Uterus (tissue), 2 donors: ENCODE measurements around the gene GPR148.

Experiments used
- POLR2A ChIP-seq, 2 donors: fragments of 450-650 bp; IDR thresholded peaks; one replicate each; pipeline ENCODE4 v1.6.1; 2016; ENCODE audit warnings: antibody characterized with exemption in 2 of 2, mild to moderate bottlenecking in 1 of 2, moderate library complexity in 1 of 2
- TF ChIP-seq, protein P1 (sequence below), 4 experiments: fragments of 200-600 bp in 2 of 4; fragments of 450-650 bp in 2 of 4; sonication (generic) in 2 of 4; IDR thresholded peaks; one replicate each; pipeline ENCODE4 v1.5.1; 2016 to 2019; ENCODE audit warnings: antibody characterized with exemption in 4 of 4, mild to moderate bottlenecking in 2 of 4, moderate library complexity in 1 of 4

DNA sequence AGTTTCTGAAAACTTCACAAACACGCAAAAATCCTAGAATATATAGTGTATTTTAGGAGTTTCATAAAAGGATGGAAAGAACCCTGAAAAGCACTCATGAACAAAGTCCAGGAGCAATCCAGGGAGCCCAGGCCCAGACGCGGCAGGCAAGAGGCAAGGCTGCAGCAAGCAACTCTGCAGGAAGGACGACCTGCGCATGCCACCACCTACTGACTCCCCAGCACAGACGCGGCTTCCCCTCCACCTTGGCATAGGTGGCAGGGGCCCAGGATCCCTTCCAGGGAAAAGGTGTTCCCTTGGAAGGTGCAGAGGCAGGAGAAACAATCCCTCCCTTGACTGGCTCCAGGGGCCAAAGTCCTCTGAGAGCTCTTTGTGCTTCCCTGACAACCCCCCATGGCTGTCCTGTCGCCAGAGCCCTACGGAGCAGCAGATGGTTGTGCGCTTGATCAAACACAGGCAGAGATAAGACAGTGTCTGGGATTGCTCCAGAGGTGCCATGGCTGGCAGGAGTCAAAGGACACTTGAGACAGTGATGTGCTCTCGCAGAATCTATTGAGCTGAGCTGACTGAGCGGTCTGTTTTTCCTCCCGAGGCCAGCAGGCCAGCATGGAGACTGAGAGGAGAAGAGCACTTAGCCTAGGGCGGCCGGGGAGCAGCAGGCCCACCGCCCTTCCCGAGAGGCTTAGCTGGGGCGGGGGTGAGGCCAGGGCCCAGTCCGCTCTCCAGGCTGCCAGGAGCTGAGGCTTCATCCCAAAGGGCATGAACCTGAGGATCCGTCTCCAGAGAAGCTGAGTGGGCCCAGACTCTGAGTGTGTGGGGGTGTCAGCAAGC, 15.6 kb downstream of the GPR148 start:
- TF ChIP-seq, protein P1, sequence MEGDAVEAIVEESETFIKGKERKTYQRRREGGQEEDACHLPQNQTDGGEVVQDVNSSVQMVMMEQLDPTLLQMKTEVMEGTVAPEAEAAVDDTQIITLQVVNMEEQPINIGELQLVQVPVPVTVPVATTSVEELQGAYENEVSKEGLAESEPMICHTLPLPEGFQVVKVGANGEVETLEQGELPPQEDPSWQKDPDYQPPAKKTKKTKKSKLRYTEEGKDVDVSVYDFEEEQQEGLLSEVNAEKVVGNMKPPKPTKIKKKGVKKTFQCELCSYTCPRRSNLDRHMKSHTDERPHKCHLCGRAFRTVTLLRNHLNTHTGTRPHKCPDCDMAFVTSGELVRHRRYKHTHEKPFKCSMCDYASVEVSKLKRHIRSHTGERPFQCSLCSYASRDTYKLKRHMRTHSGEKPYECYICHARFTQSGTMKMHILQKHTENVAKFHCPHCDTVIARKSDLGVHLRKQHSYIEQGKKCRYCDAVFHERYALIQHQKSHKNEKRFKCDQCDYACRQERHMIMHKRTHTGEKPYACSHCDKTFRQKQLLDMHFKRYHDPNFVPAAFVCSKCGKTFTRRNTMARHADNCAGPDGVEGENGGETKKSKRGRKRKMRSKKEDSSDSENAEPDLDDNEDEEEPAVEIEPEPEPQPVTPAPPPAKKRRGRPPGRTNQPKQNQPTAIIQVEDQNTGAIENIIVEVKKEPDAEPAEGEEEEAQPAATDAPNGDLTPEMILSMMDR (IDR thresholded peaks at IDR 0.05) = no peak
- no peak for TF ChIP-seq POLR2A (IDR thresholded peaks at IDR 0.05)
